ENCODE measurements around the gene COBLL1.
"Not testable (repeated sequence)": the region's sequence is repeated elsewhere in the genome, so short reads cannot be mapped to it uniquely, and the experiment has no call there.

The COBLL1 gene

DNA sequence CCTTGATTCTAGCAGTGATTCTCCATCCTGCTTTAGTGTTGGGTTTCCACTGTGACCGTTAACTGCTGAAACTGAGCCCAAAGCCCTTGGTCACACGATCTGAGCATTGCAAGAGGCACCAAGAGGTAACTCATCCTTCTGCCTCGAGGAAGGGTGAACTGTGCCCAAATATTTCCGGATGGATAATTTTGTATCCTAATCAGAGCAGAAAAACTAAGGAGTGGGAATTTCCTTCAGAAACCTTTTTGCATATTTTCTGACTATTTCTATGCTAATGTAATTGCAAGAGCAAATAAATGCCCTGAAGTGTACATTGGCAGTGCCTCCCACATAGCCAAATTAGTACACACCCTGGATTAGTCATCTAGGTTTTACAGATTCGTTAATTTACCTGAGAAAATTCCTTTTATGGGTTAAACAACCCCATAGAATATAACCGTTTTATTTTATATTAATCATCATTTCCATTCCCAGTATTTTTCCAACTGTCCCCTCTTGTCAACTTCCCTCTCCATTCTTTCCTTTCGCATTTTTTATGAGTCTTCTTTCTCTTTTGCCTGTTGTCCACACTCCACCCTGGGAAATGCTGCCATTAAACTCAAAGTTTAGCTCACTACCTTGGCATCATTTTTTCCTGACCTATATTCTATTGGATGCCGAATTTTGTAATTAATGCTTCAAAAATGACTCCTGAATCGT is 31.7 kb upstream of the COBLL1 start:
- Histone ChIP-seq H3K9me3 (no peaks in the 10 kb centered on the region), H3K4me3 (ENCODE audit: low read depth, low read length) (no peak overlapping the region), H3K27me3 (no peaks in the 10 kb centered on the region), H3K4me1 (no peaks in the 10 kb centered on the region), H3K36me3 (no peaks in the 10 kb centered on the region)
- TF ChIP-seq, protein P1, sequence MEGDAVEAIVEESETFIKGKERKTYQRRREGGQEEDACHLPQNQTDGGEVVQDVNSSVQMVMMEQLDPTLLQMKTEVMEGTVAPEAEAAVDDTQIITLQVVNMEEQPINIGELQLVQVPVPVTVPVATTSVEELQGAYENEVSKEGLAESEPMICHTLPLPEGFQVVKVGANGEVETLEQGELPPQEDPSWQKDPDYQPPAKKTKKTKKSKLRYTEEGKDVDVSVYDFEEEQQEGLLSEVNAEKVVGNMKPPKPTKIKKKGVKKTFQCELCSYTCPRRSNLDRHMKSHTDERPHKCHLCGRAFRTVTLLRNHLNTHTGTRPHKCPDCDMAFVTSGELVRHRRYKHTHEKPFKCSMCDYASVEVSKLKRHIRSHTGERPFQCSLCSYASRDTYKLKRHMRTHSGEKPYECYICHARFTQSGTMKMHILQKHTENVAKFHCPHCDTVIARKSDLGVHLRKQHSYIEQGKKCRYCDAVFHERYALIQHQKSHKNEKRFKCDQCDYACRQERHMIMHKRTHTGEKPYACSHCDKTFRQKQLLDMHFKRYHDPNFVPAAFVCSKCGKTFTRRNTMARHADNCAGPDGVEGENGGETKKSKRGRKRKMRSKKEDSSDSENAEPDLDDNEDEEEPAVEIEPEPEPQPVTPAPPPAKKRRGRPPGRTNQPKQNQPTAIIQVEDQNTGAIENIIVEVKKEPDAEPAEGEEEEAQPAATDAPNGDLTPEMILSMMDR (IDR thresholded peaks at IDR 0.05; ENCODE audit: low read depth, low read length): no peak
- DNase-seq: no peak

DNA sequence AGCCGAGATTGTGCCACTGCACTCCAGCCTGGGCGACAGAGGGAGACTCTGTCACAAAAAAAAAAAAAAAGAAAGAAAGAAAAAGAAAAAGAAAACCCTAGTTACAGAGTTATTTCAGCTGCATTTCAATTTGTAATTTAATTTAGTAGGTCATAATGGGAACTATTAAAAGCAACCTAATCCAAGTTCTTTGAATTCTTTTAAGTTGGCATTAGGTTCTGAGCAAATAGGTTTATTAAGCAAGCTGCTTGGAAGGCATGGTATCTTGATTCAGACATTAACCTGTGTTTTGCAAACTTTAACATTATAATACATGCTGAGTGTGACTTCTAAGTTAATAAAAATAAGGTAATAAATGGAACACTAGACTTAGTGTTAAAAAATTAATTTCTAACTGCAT is 29.8 kb upstream of the COBLL1 start:
- H3K9me3 ChIP-seq: no peaks in the 10 kb centered on the region
- H3K36me3 ChIP-seq: no peaks in the 10 kb centered on the region
- TF ChIP-seq, protein P1 (IDR thresholded peaks at IDR 0.05; ENCODE audit: low read depth, low read length): no peak
- H3K4me1 ChIP-seq: no peaks in the 10 kb centered on the region
- no peak for DNase-seq
- H3K27me3 ChIP-seq: no peaks in the 10 kb centered on the region
- no peak overlapping the region for H3K4me3 ChIP-seq (ENCODE audit: low read depth, low read length)

DNA sequence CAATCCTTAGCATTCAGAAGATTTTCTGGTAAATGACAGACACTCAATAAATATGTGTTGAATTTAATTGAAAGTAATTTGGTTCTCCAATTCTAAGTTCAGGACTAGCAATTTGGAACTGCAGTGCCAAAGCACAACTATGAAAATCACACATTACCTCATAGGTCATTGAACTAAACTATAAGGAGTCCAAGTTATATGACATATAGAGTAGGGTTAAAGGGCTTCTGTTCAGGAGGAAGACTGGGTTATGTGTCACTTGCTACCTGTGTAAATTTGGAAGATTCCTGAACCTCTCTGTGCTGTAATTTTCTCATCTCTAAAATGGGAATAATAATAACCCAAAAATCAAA is 27.8 kb upstream of the COBLL1 start:
- H3K36me3 ChIP-seq: no peaks in the 10 kb centered on the region
- H3K4me3 ChIP-seq (ENCODE audit: low read depth, low read length): no peak overlapping the region
- TF ChIP-seq, protein P1 (IDR thresholded peaks at IDR 0.05; ENCODE audit: low read depth, low read length): no peak
- H3K27me3 ChIP-seq: no peaks in the 10 kb centered on the region
- no peak for DNase-seq
- no peaks in the 10 kb centered on the region for H3K9me3 ChIP-seq
- H3K4me1 ChIP-seq: no peaks in the 10 kb centered on the region

DNA sequence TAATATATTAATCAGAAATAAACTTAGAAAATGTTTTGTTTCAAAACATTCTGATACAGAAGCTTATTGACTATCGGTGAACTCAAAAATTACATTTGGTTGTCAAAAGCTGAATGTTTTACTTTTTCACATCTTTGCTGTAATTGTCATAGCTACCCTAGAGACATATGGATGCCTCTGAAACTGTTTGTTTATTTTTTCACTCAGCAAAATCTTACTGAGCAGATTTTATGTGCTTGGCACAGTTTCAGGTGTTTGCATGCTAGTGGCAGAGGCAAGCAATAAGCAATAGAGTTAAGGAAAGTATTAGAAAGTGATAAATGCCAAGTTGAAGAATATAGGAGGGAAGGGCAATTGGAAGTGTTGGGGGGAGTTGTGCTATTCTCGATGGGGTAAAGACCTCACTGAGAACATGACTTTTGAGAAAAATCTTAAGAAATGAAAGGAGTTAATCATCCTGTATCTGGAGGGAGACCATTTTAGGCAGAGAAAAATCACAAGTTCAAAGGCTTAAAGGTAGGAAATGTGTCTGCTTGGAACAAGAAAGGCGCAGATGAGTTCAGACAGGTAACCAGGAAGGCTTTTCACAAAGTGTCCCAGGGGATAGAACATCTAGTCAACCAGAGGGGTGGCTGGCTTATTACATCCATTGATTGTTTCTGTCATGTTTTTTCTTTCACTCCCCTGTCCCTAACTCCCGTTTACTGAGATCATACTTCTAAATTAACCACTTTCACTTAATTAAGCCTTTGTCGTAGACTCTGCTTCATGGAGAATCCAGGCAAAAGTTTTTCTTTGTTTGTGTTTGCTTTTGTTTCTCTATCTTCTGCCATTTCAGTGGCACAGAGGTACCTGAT is 27.2 kb upstream of the COBLL1 start:
- H3K9me3 ChIP-seq: no peaks in the 10 kb centered on the region
- TF ChIP-seq, protein P1 (IDR thresholded peaks at IDR 0.05; ENCODE audit: low read depth, low read length): no peak
- H3K4me3 ChIP-seq (ENCODE audit: low read depth, low read length): no peak overlapping the region
- H3K27me3 ChIP-seq: no peaks in the 10 kb centered on the region
- DNase-seq: no peak
- no peaks in the 10 kb centered on the region for H3K36me3 ChIP-seq
- no peaks in the 10 kb centered on the region for H3K4me1 ChIP-seq

DNA sequence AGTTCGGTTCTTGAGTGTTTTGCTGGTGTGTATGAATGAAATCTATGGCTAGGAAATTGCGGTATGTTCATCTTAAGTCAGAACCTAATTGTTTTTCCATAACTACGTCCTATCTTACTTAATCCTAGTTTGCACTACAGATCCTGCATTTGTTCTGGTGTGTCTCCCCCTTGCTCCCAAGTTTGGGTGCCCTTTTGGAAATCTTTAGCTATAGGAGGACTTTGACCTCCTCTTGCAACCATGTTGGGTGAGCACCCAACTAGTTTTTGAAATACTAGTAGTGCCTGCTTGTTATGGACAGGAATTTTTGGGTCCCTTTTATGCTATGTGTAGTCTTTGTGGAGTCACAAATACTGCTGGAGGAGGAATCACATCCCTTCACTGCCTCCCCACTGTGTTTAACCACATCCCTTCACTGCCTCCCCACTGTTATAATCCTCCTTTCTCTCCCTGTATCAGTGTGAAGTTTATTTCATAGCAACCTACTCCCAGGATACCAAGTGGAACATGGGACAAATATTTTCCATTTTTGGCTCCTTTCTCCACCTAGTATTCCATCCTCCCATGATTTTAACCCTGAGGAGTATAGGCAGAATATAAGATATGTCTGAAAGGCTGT is 26.3 kb upstream of the COBLL1 start:
- TF ChIP-seq, protein P1 (IDR thresholded peaks at IDR 0.05; ENCODE audit: low read depth, low read length): no peak
- no peak for DNase-seq

DNA sequence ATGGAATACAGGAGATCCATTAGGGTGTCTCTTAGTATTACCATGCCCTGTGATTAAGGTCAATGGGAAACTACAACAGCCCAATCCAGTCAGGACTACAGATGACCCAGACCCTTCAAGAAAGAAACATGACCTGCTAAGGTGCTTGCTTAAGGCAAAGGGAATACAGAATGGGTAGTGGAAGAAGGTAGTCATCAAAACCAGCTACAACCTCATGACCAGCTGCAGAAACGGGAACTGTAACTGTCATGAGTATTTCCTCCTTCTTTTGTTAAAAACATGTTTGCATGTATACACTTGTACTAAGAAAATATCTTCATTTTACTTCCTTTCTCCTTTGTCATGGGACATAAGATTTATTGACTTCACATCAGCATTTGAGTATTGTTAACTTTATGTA is 24.8 kb upstream of the COBLL1 start:
- H3K27me3 ChIP-seq; H3K4me3 ChIP-seq (ENCODE audit: low read depth, low read length); DNase-seq; H3K4me1 ChIP-seq; H3K9me3 ChIP-seq; H3K36me3 ChIP-seq: not testable (repeated sequence)

More for the DNA sequence above, 26.3 kb upstream of the COBLL1 start:
- no peaks in the 10 kb centered on the region for H3K36me3 ChIP-seq
- H3K27me3 ChIP-seq: no peaks in the 10 kb centered on the region
- no peaks in the 10 kb centered on the region for H3K9me3 ChIP-seq
- no peak overlapping the region for H3K4me3 ChIP-seq (ENCODE audit: low read depth, low read length)
- no peaks in the 10 kb centered on the region for H3K4me1 ChIP-seq
